ENCODE measurements around the gene HMG20B.
"Not testable (repeated sequence)": the region's sequence is repeated elsewhere in the genome, so short reads cannot be mapped to it uniquely, and the experiment has no call there.

DNA sequence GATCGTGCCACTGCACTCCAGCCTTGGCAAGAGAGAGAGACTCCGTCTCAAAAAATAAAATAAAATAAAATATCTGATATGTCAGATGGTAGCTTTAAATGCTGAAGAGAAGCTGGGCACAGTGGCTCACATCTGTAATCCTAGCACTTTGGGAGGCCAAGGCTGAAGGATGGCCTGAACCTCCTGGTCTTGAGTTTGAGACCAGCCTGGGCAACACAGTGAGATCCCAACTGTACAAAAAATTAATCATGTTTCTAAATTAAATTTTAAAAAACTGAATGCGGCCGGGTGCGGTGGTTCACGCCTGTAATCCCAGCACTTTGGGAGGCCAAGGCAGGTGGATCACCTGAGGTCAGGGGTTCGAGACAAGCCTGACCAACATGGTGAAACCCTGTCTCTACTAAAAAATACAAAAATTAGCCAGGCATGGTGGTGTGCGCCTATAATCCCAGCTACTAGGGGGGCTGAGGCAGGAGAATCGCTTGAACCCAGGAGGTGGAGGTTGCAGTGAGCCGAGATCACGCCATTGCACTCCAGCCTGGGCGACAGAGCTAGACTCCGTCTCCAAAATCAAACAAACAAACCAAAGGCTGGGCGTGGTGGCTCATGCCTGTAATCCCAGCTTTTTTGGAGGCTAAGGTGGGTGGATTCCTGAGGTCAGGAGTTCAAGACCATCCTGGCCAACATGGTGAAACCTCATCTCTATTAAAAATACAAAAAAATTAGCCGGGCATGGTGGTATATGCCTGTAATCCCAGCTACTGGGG lies 11.5 kb downstream of the HMG20B start:
- not testable (repeated sequence) for TF ChIP-seq TAF1 (IDR thresholded peaks at IDR 0.05; ENCODE audit: borderline replicate concordance, low read depth, low read length); POLR2AphosphoS5 (IDR thresholded peaks at IDR 0.05; ENCODE audit: low read depth, low read length)
